ENCODE results near the gene TLCD2. TPM values are rescaled to one million over a fixed set of nuclear protein-coding genes. Genes with fewer than 3 reads are reported as not detected.

TLCD2 gene
- total and polyA plus RNA-seq, 4 donors, result 1.2 to 7.3 (median 3.4) TPM

GRCh38 chr17:1713160-1713877 is 3.1 kb upstream of the TLCD2 start:
- Histone ChIP-seq H3K27ac (ENCODE audit: low read depth in 1 of 2, low read length in 2 of 2) (peak overlapping the region; percentile 95 to 96), H3K27me3 (ENCODE audit: control insufficient read depth in 4 of 4, insufficient read depth in 4 of 4, low read length in 3 of 4) (no peaks in the 10 kb centered on the region), H3K36me3 (ENCODE audit: control insufficient read depth in 4 of 4, insufficient read depth in 3 of 4, low read depth in 1 of 4, low read length in 3 of 4) (peaks cover 11 to 24% (median 14%) of the 10 kb centered on the region in 4 donors), H3K4me1 (ENCODE audit: control insufficient read depth in 4 of 4, insufficient read depth in 4 of 4, low read length in 3 of 4) (peaks cover 9 to 57% (median 25%) of the 10 kb centered on the region in 4 donors), H3K9me3 (ENCODE audit: control insufficient read depth in 4 of 4, low read length in 3 of 4) (no peaks in the 10 kb centered on the region), H3K4me3 (ENCODE audit: low read depth in 1 of 3, low read length in 3 of 3) (peak overlapping the region in 2 of 3 donors; percentile 89 to 96), H3K9ac (ENCODE audit: low read depth in 1 of 2, low read length in 2 of 2) (no peak overlapping the region)
- no peak for TF ChIP-seq ATF3 (IDR thresholded peaks at IDR 0.05)
- TF ChIP-seq SP1 (IDR thresholded peaks at IDR 0.05), result no peak
- no peak for TF ChIP-seq TAF1 (conservative IDR thresholded peaks at IDR 0.05)
- TF ChIP-seq EGR1 (IDR thresholded peaks at IDR 0.05; ENCODE audit: low read depth in 2 of 2), result no peak
- no peak for TF ChIP-seq NR2F2 (IDR thresholded peaks at IDR 0.05)
- TF ChIP-seq YY1 (IDR thresholded peaks at IDR 0.05), result no peak
- no peak for TF ChIP-seq FOXA1 (IDR thresholded peaks at IDR 0.05)
- no peak for DNase-seq (ENCODE audit: low spot score)
- 69% methylated on average over 10 of the region's 10 CpGs for WGBS

GRCh38 chr17:1712271-1712670 is 2.1 kb upstream of the TLCD2 start:
- no peak overlapping the region for H3K9ac ChIP-seq (ENCODE audit: low read depth in 1 of 2, low read length in 2 of 2)
- DNase-seq (ENCODE audit: low spot score), result no peak
- H3K4me1 ChIP-seq (ENCODE audit: control insufficient read depth in 4 of 4, insufficient read depth in 4 of 4, low read length in 3 of 4), result peaks cover 6 to 47% (median 19%) of the 10 kb centered on the region in 4 donors
- no peaks in the 10 kb centered on the region for H3K27me3 ChIP-seq (ENCODE audit: control insufficient read depth in 4 of 4, insufficient read depth in 4 of 4, low read length in 3 of 4)
- H3K9me3 ChIP-seq (ENCODE audit: control insufficient read depth in 4 of 4, low read length in 3 of 4), result no peaks in the 10 kb centered on the region
- peaks cover 12 to 24% (median 15%) of the 10 kb centered on the region in 4 donors for H3K36me3 ChIP-seq (ENCODE audit: control insufficient read depth in 4 of 4, insufficient read depth in 3 of 4, low read depth in 1 of 4, low read length in 3 of 4)
- TF ChIP-seq CTCF (IDR thresholded peaks at IDR 0.05; ENCODE audit: low read depth, low read length, missing input control) (no peak), NR2F2 (IDR thresholded peaks at IDR 0.05) (no peak), TAF1 (conservative IDR thresholded peaks at IDR 0.05) (no peak), EGR1 (IDR thresholded peaks at IDR 0.05; ENCODE audit: low read depth in 2 of 2) (no peak), MAX (IDR thresholded peaks at IDR 0.05) (no peak), SP1 (IDR thresholded peaks at IDR 0.05) (no peak), HNF4A (conservative IDR thresholded peaks at IDR 0.05) (no peak), ZBTB33 (IDR thresholded peaks at IDR 0.05) (no peak), RAD21 (IDR thresholded peaks at IDR 0.05) (no peak), RXRA (IDR thresholded peaks at IDR 0.05) (no peak), HNF4G (IDR thresholded peaks at IDR 0.05) (no peak)
- H3K27ac ChIP-seq (ENCODE audit: low read depth in 1 of 2, low read length in 2 of 2), result no peak overlapping the region
- 91% methylated on average over 8 of the region's 8 CpGs for WGBS
- no peak overlapping the region for H3K4me3 ChIP-seq (ENCODE audit: low read depth in 1 of 3, low read length in 3 of 3)

All from liver (tissue), 9 donors.